ENCODE results near the gene RBFA.
A peak's percentile ranks its signal among the peaks of the same experiment; 100 is the strongest.

Gene RBFA

GRCh38 chr18:80040515-80040914, 6.3 kb downstream of the RBFA start:
- TF ChIP-seq PAX5 (IDR thresholded peaks at IDR 0.05; ENCODE audit: insufficient read depth, low read length, severe bottlenecking) (no peak), POU2F2 (IDR thresholded peaks at IDR 0.05; ENCODE audit: low read depth, low read length) (no peak), POLR2AphosphoS5 (IDR thresholded peaks at IDR 0.05; ENCODE audit: low read depth, low read length) (no peak), POLR2A (IDR thresholded peaks at IDR 0.05; ENCODE audit: low read depth, low read length) (no peak), SPI1 (IDR thresholded peaks at IDR 0.05; ENCODE audit: low read depth, low read length) (no peak), TAF1 (IDR thresholded peaks at IDR 0.05; ENCODE audit: low read depth, low read length) (no peak)
- DNase-seq (ENCODE audit: insufficient read length, low spot score) (no peak), FAIRE-seq (no peak)

- peak; percentile 40 for FAIRE-seq
- DNase-seq (ENCODE audit: insufficient read length, low spot score): no peak
- TF ChIP-seq TAF1 (IDR thresholded peaks at IDR 0.05; ENCODE audit: low read depth, low read length): no peak
- TF ChIP-seq POU2F2 (IDR thresholded peaks at IDR 0.05; ENCODE audit: low read depth, low read length): no peak
- TF ChIP-seq POLR2A (IDR thresholded peaks at IDR 0.05; ENCODE audit: low read depth, low read length): no peak
- no peak for TF ChIP-seq PAX5 (IDR thresholded peaks at IDR 0.05; ENCODE audit: insufficient read depth, low read length, severe bottlenecking)
- TF ChIP-seq SPI1 (IDR thresholded peaks at IDR 0.05; ENCODE audit: low read depth, low read length): no peak
- TF ChIP-seq POLR2AphosphoS5 (IDR thresholded peaks at IDR 0.05; ENCODE audit: low read depth, low read length): no peak
These were observed 7.2 kb downstream of the RBFA start for GRCh38 chr18:80041424-80041823.

GRCh38 chr18:80042785-80043184, 8.6 kb downstream of the RBFA start:
- peak; percentile 13 for FAIRE-seq
- no peak for DNase-seq (ENCODE audit: insufficient read length, low spot score)

GRCh38 chr18:80044072-80044471, 9.8 kb downstream of the RBFA start:
- DNase-seq (ENCODE audit: insufficient read length, low spot score) (no peak), FAIRE-seq (no peak)
- TF ChIP-seq TAF1 (IDR thresholded peaks at IDR 0.05; ENCODE audit: low read depth, low read length): no peak
- TF ChIP-seq POLR2AphosphoS5 (IDR thresholded peaks at IDR 0.05; ENCODE audit: low read depth, low read length): no peak
- no peak for TF ChIP-seq PAX5 (IDR thresholded peaks at IDR 0.05; ENCODE audit: insufficient read depth, low read length, severe bottlenecking)
- no peak for TF ChIP-seq POU2F2 (IDR thresholded peaks at IDR 0.05; ENCODE audit: low read depth, low read length)
- no peak for TF ChIP-seq POLR2A (IDR thresholded peaks at IDR 0.05; ENCODE audit: low read depth, low read length)
- TF ChIP-seq SPI1 (IDR thresholded peaks at IDR 0.05; ENCODE audit: low read depth, low read length): no peak

More at GRCh38 chr18:80042785-80043184, 8.6 kb downstream of the RBFA start:
- TF ChIP-seq TAF1 (IDR thresholded peaks at IDR 0.05; ENCODE audit: low read depth, low read length): no peak
- TF ChIP-seq POLR2A (IDR thresholded peaks at IDR 0.05; ENCODE audit: low read depth, low read length): no peak
- TF ChIP-seq PAX5 (IDR thresholded peaks at IDR 0.05; ENCODE audit: insufficient read depth, low read length, severe bottlenecking): no peak
- no peak for TF ChIP-seq SPI1 (IDR thresholded peaks at IDR 0.05; ENCODE audit: low read depth, low read length)
- TF ChIP-seq POLR2AphosphoS5 (IDR thresholded peaks at IDR 0.05; ENCODE audit: low read depth, low read length): no peak
- TF ChIP-seq POU2F2 (IDR thresholded peaks at IDR 0.05; ENCODE audit: low read depth, low read length): no peak

- TF ChIP-seq SPI1 (IDR thresholded peaks at IDR 0.05; ENCODE audit: low read depth, low read length) (no peak), POLR2AphosphoS5 (IDR thresholded peaks at IDR 0.05; ENCODE audit: low read depth, low read length) (no peak), PAX5 (IDR thresholded peaks at IDR 0.05; ENCODE audit: insufficient read depth, low read length, severe bottlenecking) (no peak), POU2F2 (IDR thresholded peaks at IDR 0.05; ENCODE audit: low read depth, low read length) (no peak), TAF1 (IDR thresholded peaks at IDR 0.05; ENCODE audit: low read depth, low read length) (no peak), POLR2A (IDR thresholded peaks at IDR 0.05; ENCODE audit: low read depth, low read length) (no peak)
- FAIRE-seq (no peak), DNase-seq (ENCODE audit: insufficient read length, low spot score) (no peak)
These were observed 11.8 kb downstream of the RBFA start for GRCh38 chr18:80046011-80046410.

GRCh38 chr18:80046431-80046830, 12.2 kb downstream of the RBFA start:
- DNase-seq (ENCODE audit: insufficient read length, low spot score) (no peak), FAIRE-seq (no peak)
- TF ChIP-seq SPI1 (IDR thresholded peaks at IDR 0.05; ENCODE audit: low read depth, low read length) (no peak), PAX5 (IDR thresholded peaks at IDR 0.05; ENCODE audit: insufficient read depth, low read length, severe bottlenecking) (no peak), POLR2AphosphoS5 (IDR thresholded peaks at IDR 0.05; ENCODE audit: low read depth, low read length) (no peak), POLR2A (IDR thresholded peaks at IDR 0.05; ENCODE audit: low read depth, low read length) (no peak), POU2F2 (IDR thresholded peaks at IDR 0.05; ENCODE audit: low read depth, low read length) (no peak), TAF1 (IDR thresholded peaks at IDR 0.05; ENCODE audit: low read depth, low read length) (no peak)

- no peak for DNase-seq (ENCODE audit: insufficient read length, low spot score)
- FAIRE-seq: no peak
- TF ChIP-seq PAX5 (IDR thresholded peaks at IDR 0.05; ENCODE audit: insufficient read depth, low read length, severe bottlenecking) (no peak), TAF1 (IDR thresholded peaks at IDR 0.05; ENCODE audit: low read depth, low read length) (no peak), POLR2A (IDR thresholded peaks at IDR 0.05; ENCODE audit: low read depth, low read length) (no peak), SPI1 (IDR thresholded peaks at IDR 0.05; ENCODE audit: low read depth, low read length) (no peak), POLR2AphosphoS5 (IDR thresholded peaks at IDR 0.05; ENCODE audit: low read depth, low read length) (no peak), POU2F2 (IDR thresholded peaks at IDR 0.05; ENCODE audit: low read depth, low read length) (no peak)
These were observed 12.8 kb downstream of the RBFA start for GRCh38 chr18:80046961-80047541.

GRCh38 chr18:80050797-80051196, 16.6 kb downstream of the RBFA start:
- DNase-seq (ENCODE audit: insufficient read length, low spot score) (no peak), FAIRE-seq (no peak)
- TF ChIP-seq POLR2A (IDR thresholded peaks at IDR 0.05; ENCODE audit: low read depth, low read length) (no peak), POU2F2 (IDR thresholded peaks at IDR 0.05; ENCODE audit: low read depth, low read length) (no peak), SPI1 (IDR thresholded peaks at IDR 0.05; ENCODE audit: low read depth, low read length) (no peak), POLR2AphosphoS5 (IDR thresholded peaks at IDR 0.05; ENCODE audit: low read depth, low read length) (no peak), TAF1 (IDR thresholded peaks at IDR 0.05; ENCODE audit: low read depth, low read length) (no peak), PAX5 (IDR thresholded peaks at IDR 0.05; ENCODE audit: insufficient read depth, low read length, severe bottlenecking) (no peak)

GRCh38 chr18:80056095-80056494, 21.9 kb downstream of the RBFA start:
- no peak for DNase-seq (ENCODE audit: insufficient read length, low spot score)
- TF ChIP-seq POLR2AphosphoS5 (IDR thresholded peaks at IDR 0.05; ENCODE audit: low read depth, low read length) (no peak), POU2F2 (IDR thresholded peaks at IDR 0.05; ENCODE audit: low read depth, low read length) (no peak), POLR2A (IDR thresholded peaks at IDR 0.05; ENCODE audit: low read depth, low read length) (no peak), TAF1 (IDR thresholded peaks at IDR 0.05; ENCODE audit: low read depth, low read length) (no peak), PAX5 (IDR thresholded peaks at IDR 0.05; ENCODE audit: insufficient read depth, low read length, severe bottlenecking) (no peak), SPI1 (IDR thresholded peaks at IDR 0.05; ENCODE audit: low read depth, low read length) (0 out of 2 replicates have a peak, but pooled peaks have one; percentile 6)
- no peak for FAIRE-seq
